LoVo (cell line): Measurements from ENCODE around the gene KCNE2.

ENCODE experiments used
- DNase-seq: peaks from one replicate; pipeline ENCODE4 v3.0.0-alpha.2; 2016; ENCODE audit warnings: low spot score

KCNE2 gene

DNA sequence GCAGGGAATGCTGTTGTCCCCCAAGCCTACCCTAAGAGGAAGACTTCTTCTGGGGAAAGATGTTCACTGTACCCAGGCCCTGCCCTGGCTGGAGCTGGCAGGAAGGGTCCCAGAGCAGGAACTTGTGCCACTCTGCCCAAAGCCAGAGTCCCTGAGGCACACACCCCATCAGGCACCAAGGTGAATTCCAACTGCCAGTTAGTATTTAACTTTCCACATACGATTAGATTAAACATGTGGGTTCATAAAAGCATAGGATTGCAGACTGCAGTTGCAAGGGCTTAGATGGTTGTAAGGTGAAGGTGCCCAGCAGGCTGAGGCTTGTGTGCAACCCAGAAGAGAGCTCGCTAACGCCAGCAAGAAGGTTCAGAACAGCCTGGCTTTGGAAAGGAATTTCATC is at the start of gene KCNE2:
TSS of gene KCNE2 (plus strand) at position 274 of the 400 bp plus-strand sequence. CDS start 6,473 bp downstream, outside the sequence.
- no peak for DNase-seq

DNA sequence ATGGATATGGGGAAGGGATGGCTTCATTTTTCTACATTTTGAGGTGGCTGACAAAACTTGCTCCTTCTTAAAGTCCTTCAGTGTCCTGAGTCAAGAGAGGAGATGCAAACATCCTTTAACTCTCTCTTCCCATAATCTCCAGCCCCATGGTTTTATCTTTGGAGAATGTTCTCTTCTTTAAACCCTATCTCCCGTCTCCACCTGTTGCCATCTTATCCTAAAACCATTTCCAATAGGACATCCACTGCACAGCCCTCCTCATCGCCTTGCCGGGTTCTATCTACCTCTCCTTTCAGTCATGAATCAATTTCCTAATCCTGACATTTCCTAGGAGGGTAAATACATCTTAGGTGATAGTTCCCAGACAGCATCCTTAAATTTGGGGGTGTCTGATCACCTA is 44.2 kb upstream of the KCNE2 start:
- no peak for DNase-seq

- DNase-seq, result no peak
These were observed 43.8 kb upstream of the KCNE2 start for GRCh38 chr21:34320011-34320410.

GRCh38 chr21:34330055-34330454 is 33.8 kb upstream of the KCNE2 start:
- no peak for DNase-seq

GRCh38 chr21:34331726-34332125 is 32.1 kb upstream of the KCNE2 start:
- no peak for DNase-seq

DNA sequence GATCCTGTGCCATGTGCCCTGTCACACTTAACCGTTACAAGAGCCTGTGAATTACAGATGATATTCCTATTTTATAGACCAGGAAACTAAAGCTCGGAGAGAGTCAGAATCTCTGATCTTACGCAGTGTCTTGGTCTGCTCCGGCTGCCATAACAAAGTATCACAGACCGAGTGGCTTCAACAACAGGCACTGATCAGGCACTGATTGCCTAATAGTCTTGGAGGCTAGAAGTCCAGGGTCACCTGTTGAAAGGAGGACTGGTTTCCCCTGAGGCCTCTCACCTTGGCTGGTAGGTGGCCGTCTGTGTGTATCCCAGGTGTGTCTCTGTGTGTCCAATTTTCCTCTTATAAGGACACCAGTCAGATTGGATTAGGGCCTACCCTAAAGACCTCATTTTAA is 31.5 kb upstream of the KCNE2 start:
- DNase-seq, result no peak

GRCh38 chr21:34333121-34333739 is 30.6 kb upstream of the KCNE2 start:
- DNase-seq, result no peak

GRCh38 chr21:34335316-34335715 is 28.5 kb upstream of the KCNE2 start:
- no peak for DNase-seq

GRCh38 chr21:34336245-34336644 is 27.6 kb upstream of the KCNE2 start:
- DNase-seq, result no peak

DNA sequence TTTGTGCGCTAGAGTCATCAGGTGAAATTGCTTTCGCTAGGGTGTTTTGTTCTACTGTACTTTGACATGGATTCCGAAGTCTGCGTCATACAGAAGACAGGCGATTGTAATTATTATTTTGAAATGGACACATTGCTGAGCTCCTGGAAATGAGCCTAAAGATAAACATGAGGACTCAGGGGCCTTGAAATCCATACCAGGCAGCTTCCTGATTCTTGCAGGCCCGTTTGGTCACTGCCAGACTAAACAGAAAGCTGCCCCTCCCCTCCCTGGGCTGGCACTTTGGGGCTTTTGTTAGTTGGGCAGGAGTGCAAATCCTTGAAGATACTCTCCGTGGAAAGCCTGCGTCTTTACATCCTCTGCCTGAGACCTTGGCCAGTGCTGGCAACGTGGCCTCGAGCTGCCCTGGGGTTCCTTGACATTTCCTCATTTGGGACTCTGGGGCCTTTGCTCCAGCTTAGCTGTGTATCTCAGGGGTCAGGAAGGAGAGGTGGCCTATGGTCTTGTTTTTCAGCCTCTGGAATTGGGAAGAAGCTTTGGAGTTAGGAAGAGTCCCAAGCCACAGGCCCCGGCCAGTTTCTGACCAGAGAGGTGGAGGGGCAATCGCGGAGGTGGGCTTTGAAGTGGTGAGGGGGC is 26.9 kb upstream of the KCNE2 start:
- no peak for DNase-seq

DNA sequence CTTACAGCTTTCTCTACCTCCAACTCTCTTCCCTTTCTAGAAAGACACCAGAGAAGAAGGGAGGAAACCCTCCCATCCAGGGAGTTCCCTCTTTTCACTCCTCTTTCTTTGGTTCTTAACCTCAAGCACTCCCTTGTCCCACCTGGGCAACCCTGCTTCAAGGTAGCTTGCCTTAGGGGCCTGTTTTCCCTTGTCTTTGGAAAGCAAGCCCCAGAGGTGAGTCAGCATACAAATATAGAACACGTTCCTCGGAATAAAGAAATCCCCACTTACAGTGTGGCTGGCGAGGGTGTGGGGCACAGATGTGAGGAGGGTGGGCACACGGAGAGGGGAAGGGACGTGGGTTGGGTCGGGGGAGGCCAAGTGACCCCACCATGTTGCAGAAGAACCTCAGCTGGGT is 26.1 kb upstream of the KCNE2 start:
- no peak for DNase-seq

DNA sequence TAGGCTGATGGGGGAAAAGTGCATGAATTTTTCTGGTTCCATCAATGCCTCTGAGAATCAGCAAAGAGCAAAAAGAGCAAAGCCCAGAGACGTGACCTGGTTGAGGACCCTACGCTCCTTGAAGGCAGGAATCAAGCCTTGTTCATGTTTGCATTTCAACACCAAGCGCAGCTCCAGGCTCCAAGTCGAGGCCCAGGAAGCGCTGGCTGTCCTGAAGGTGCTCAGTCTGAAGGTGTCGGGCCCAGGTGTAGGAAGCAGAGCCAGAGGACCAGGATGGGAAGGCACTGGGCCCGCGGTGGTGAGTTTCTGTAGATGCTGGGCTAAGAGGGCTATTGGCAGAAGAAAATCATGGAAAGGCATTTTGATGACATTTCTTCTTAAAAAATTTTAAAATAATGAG is 25.6 kb upstream of the KCNE2 start:
- no peak for DNase-seq

DNA sequence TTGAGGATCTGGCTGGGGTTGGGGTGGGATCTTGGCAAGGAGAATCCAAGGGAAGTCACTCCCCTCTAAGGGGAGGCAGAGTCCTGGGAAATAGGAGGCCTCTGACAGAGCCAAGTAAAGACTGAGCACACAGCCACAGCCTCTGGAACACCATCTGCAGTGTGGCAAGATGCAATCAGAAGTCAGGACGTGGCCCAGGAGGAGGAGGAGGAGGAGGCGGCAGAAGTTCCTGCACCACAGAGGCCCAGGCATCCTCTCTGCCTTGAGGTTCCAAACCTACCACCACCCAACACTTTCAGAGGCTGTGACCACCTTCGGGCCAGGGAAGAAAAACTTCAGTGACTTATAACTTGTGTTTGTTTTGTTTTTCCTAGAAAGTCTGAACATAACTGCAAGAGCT is 23.7 kb upstream of the KCNE2 start:
- no peak for DNase-seq

DNA sequence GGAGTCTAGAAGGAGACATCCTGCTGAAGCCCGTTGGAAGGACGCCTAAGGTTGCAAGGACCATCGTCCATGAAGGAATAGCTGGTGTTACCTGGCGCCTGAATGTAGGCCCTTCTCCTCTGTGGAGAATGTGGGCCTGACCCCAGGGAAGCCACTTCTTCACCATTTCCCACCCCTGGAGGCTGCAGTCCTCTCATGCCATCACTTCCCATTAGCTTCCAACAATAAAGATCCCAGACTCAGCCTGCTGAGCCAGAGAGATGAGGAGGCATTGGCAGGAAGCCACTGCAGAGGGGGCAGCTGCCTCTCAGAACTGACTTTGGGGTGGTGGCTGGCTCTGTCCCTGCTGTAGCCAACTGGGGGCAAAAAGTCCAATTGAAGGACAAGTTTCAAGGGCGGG is 21.3 kb upstream of the KCNE2 start:
- no peak for DNase-seq

GRCh38 chr21:34343347-34343746 is 20.5 kb upstream of the KCNE2 start:
- no peak for DNase-seq

DNA sequence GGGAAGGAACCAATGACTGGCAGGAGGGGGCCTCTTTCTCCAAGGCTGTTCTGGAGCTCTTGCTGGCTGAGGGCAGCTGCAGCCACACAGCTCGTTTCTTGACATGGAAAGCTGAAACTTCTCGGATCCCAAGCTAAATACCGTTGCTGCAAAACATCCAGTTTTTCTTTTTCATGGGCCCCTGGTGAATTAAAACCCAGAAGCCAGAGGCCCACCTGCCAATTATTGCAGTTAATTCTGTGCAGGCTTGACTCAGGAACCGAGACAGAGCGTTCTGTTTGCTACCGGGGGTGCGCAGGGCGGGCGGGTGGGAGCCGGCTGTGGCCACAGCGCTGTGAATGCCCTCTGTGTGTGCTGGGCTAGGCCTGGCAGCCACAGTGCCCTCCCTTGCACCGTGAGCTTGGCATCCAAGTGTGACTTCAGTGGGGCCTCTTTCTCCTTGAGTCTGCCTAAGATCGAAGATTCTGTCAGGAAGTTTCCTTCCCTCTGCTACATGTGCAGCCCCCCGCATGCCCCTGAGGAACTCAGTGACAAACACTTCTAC is 19.9 kb upstream of the KCNE2 start:
- no peak for DNase-seq

- DNase-seq, result no peak
These were observed 19.2 kb upstream of the KCNE2 start for GRCh38 chr21:34344584-34344983.

DNA sequence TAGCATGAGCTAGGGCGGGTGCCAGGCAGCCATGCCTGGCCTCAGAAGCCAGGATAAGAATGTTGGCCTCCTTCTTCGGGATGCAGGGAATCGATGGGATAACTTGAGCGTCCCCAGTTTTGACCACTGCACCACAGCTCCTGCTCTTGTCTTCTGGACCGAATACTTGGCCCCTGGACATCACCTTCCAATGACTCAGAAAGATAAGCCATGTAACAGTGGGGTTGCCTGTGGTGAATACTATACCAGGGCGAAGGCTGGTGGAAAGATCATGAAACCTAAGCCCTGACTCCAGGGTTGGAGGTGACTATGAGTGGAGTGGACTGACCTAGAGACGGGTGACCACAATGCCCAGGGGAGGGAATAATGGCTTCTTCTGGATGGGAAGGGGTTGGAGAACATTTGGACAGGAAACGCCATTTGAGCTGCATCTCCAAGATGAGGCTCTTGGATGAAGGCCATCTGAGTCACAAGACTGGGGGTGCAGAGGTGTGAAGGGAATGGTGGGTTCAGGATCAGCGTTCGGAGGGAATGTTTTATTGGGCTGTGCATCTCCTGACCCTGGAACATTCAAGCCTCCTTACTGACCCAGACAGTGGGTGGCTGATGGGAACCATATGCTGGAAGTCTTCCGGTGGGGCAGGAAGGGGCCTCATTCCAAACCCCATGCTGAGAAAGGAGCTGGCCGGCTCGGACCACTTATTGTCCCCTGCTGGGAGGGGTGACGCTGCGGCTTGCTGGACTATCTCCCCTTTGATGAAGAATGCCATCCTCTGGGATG is 18.5 kb upstream of the KCNE2 start:
- no peak for DNase-seq

DNA sequence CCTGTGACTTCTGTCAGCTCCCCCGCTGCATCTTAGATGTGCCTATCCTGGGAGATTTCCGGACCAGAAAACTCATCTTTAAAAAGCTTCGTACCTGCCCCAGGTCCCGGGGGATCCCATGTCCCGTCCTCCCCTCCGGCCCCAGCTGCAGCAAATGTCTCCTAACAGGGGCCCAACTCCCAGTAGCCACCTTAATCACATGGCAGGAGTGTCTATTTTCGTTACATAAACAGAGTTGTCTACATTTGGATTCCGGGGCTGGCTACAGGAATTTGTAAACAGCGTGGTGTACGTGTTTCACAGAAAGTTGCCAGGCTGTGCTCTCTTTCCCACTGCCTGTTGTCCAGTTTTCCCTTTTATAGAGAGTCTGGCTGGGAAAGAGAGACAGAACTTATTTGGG is 17.9 kb upstream of the KCNE2 start:
- DNase-seq, result no peak

DNA sequence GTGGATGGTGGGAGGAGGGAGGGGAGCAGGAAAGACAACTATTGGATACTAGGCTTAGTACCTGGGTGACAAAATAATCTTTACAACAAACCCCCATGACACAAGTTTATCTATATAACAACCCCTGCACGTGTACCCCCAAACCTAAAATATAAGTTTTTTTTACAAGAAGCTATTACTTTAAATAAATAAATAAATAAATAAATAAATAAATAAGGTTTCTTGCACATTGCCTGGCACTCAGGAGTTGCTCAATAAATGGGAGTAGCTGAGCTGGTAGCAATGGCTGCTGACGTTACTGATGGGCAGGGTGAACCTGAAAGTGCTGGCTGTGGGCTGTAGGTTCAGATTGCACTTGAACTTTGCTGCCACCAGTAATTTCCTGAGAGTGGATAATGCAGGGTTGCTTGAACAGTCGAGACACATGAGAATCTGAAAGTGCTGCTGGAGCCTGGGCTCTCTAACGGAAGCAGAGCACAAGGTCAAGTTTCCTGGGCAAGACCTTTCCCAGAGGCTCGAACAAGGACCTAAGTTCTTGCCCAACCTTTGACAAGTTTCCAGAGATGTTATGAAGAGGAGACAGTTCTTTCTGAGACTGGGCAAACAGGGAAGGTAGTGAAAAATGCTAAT is 14.8 kb upstream of the KCNE2 start:
- DNase-seq, result no peak

DNA sequence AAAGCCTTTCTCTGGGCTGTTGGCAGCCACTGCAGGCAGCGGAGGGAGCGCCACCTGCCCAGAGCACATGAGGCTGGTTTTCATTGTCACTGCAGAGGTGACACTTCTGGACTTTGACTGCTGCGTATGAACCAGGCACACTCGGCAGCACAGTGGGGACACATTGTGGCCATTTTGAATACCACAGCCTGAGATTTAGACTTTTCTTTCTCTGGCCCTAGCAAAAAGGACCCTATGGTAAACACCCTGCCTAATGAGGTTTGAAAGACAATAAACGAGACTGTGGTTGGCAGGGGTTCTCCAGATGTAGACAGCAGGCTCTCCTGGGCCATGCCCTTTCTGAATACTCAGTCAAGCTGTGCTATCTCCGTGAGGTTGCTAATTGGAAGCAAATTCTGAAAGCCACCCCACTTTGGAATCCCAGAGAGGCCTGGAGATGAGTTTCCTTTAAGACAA is 12.0 kb upstream of the KCNE2 start:
- DNase-seq, result peak; percentile 67

DNA sequence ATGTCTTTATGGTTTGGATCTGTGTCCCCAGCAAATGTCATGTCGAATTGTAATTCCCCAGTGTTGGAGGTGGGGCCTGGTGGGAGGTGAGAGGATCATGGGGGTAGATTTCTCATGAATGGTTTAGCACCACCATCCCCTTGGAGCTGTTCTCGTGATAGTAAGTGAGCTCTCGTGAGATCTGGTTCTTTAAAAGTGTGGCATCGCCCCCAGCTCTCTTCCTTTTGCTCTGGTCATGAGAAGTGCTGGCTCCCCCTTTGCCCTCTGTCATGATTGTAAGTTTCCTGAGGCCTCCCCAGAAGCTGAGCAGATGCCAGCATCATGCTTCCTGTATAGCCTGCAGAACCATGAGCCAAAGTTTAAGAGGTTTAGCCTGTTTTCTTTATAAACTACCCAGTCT is 11.2 kb upstream of the KCNE2 start:
- no peak for DNase-seq

DNA sequence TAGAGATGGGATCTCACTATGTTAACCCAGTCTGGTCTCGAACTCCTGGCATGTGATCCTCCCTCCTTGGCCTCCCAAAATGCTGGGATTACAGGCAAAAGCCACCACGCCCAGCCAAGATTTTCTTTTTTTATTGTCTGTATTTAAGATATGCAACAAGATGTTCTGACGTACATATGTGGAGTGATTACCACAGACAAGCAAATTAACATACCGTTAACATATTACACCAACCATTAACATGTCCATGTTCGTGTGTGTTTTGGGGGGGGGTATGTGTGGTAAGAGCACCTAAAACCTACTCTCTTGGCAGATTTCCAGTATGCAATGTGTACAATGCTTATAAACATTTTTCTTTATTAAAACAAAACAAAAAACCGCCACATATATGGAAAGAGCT is 10.6 kb upstream of the KCNE2 start:
- no peak for DNase-seq
